GOT3 (cell line): ENCODE data around the gene NAE1.

Source experiments
- DNase-seq: peaks from one replicate; lab custom pipeline; 2025; ENCODE audit warnings: mixed read lengths; lab: John Stamatoyannopoulos, UW

Gene NAE1

DNA sequence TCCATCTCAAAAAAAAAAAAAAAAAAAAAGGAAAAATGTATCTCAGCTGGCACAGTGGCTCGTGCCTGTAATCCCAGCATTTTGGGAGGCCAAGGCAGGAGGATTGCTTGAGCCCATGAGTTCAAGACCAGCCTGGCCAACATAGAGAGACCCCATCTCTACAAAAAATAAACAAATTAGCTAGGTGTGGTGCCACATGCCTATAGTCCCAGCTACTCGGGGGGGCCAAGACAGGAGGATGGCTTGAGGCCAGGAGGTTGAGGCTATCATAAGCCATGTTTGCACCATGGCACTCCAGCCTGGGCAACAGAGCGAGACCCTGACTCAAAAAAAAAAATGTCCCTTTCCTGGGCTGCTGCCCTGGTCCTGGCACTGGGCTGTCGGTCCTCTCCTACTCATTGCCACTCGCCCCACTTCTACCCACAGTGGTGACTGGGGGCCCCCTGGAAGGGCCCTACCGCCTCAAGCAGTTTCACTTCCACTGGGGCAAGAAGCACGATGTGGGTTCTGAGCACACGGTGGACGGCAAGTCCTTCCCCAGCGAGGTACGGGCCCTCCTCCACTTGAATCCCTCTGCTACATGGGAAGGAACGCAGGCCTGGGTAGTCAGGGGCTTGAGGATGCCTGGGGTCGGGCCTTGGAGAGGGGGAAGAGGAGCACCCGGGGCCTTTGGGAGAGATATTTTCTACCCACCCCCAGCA, 19.5 kb upstream of the NAE1 start:
- DNase-seq = no peak

DNA sequence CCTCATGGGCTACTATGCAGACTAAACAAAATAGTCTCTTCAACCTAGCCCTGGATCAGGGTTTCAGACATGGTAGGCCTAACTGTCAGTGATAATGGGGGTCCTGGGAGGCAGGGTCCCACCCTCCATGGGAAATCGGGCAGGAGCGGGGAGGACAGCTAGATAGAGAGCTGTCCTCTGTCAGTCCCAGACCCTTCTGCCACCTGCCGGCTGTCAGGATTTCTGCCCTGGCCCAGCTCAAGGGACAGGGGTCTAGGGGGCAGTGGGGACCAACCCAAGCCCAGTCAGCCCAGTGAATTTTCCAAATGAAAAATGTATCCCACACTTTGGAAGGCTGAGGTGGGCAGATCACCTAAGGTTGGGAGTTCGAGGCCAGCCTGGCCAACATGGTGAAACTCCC, 18.8 kb upstream of the NAE1 start:
- DNase-seq = no peak

- DNase-seq = no peak
Measured at GRCh38 chr16:66849021-66849420, 18.2 kb upstream of the NAE1 start.

- DNase-seq = no peak
Measured at GRCh38 chr16:66848172-66848571, 17.4 kb upstream of the NAE1 start.

GRCh38 chr16:66847533-66848067, 16.8 kb upstream of the NAE1 start:
- no peak for DNase-seq

GRCh38 chr16:66846831-66847230, 16.1 kb upstream of the NAE1 start:
- DNase-seq = no peak

- no peak for DNase-seq
Measured at GRCh38 chr16:66846266-66846665, 15.5 kb upstream of the NAE1 start.

- DNase-seq = no peak
Measured at GRCh38 chr16:66845791-66846221, 15.0 kb upstream of the NAE1 start.

DNA sequence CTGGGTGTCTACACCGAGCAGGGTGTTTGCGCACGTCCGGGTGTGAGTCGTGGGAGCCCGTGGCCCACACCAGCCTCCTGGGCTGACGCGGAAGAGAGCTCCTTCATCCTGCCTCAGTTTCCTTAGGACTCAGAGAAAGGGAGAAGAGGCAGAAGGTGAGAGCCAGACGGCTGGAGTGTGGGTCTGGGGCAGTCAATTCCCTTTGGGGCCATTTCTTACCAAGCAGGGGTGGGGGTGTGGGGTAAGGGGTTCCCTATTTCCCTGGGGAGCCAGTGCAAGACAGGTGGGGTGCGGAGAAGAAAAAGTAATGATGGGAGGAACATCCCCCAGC, 14.3 kb upstream of the NAE1 start:
- DNase-seq = no peak

GRCh38 chr16:66844342-66845079, 13.7 kb upstream of the NAE1 start, which contains the start of gene CA7:
TSS of gene CA7 (plus strand) at chr16:66844414. CDS start at chr16:66844488, 74 bp downstream.
- no peak for DNase-seq

DNA sequence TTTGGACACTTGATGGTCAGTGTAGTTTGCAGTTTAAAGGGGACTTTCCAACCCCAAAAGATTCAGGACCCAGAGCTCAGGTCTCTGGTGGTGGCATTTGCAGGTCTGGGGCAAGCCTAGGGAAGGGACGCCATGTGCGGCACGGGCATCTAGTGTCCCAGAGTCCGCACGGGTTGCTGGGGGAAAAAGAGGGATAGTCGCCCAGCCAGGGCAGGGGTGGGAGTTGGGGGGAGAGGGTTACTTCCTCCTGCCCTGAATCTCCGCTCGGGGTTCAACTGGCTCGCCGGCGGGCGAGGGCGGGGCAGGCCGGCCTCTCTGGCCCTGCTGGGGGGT, 13.2 kb upstream of the NAE1 start:
- no peak for DNase-seq

GRCh38 chr16:66843191-66843590, 12.4 kb upstream of the NAE1 start:
- no peak for DNase-seq

DNA sequence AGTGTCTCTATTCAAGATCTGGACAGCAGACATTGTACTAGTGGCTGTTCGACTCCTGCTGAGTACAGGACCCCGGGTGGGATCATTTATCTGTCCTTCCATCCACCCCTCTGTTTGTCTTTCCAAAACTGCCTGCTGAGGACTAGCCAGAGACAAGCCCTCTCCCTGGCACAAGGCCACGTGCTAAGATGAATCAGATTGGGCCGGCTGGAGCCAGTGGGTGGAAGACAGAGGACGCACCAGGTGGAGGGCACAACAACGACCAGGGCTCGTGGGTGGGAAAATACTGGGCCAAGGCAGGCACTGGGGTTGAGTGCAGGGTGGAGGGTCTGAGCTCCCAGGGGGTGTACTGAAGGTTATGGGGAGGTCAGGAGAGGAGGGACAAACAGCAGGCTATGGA, 12.0 kb upstream of the NAE1 start:
- DNase-seq = no peak

GRCh38 chr16:66841366-66841765, 10.6 kb upstream of the NAE1 start:
- DNase-seq = no peak

GRCh38 chr16:66840883-66841282, 10.1 kb upstream of the NAE1 start:
- DNase-seq = no peak

- no peak for DNase-seq
Measured at GRCh38 chr16:66834746-66835145, 4.0 kb upstream of the NAE1 start.

DNA sequence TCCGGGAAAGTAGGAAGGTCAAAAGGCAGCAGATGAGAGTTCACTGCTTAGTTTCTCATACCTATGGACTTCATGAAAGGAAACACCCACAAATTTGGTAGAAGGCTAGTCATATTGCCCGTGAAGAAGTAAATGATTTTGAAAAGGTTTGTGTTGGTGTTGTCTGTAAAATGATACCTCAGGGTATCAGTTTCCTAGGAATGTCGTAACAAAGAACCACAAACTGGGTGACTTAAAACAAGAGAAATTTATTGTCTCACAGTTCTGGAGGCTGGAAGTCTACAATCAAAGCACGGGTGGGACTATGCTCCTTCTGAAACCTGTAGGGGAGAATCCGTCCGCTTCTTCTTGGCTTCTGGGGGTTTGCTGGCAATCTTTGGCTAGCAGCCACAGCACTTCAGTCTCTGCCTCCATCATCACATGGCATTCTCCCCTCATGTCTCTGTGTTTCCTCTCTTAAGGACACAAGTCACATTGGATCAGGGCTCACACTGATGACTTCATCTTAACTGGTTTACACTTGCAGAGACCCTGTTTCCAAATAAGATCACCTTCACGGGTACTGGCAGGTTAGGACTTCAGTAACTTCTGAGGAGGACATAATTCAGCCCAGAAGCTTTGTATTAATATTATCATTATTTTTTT, 2.0 kb upstream of the NAE1 start:
- no peak for DNase-seq

- no peak for DNase-seq
Measured at GRCh38 chr16:66832190-66832589, 1.4 kb upstream of the NAE1 start.

DNA sequence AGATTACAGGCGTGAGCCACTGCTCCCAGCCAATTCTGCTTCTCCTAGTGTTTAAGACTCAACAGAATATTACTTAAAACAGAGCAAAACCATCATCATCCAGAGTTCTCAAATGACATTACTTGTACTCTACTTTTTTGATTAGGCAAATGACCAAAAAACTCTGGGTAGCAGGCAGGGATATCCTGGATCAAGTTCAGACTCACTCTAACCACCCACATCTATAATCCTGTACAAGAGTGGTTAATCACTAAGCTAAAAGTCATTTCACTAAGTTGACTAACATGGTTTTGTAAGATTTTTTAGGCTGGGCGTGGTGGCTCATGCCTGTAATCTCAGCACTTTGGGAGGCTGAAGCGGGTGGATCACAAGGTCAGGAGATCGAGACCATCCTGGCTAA, 6.8 kb downstream of the NAE1 start:
- DNase-seq = no peak

DNA sequence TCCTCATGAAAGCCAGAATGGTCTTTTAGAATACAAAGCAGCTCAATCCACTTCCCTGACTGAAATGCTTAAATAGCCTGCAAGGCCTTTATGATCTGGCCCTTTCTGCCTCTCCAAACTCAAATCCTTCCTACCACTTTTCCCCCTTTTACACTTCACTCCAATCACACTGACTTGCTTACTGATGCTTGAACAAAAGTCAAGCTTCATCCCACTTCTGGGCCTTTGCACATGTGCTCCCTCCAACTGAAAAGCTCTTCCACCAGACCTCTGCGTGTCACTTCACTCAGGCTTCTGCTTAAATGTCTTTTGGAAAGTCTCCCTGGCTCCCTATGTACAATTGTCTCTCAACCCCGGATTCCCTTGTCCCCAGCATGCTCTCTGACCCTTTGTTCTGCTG, 16.0 kb downstream of the NAE1 start:
- no peak for DNase-seq

DNA sequence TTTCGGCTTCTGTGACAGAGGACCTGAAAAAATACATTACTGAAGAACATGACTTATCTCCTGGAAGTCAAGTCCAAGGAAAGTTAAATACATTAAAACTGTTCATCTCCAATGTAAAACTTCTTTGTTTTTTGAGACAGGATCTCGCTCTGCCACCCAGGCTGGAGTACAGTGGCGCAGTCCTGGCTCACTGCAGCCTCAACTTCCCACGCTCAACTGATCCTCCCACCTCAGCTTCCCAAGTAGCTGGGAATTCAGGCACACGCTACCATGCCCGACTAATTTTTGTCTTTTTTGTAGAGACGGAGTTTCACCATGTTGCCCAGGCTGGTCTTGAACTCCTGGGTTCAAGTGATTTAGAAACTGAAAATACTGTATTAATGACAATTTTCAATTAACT, 19.7 kb downstream of the NAE1 start:
- DNase-seq = no peak

GRCh38 chr16:66810391-66810790, 20.4 kb downstream of the NAE1 start:
- no peak for DNase-seq

GRCh38 chr16:66809765-66810164, 21.0 kb downstream of the NAE1 start:
- DNase-seq = no peak
